NCI-H69 (cell line): Measurements from ENCODE around the gene TOB1.
A peak's percentile ranks its signal among the peaks of the same experiment; 100 is the strongest.

Experiments
- DNase-seq: peaks from one replicate; lab custom pipeline; 2025; lab: John Stamatoyannopoulos, UW

The TOB1 gene

DNA sequence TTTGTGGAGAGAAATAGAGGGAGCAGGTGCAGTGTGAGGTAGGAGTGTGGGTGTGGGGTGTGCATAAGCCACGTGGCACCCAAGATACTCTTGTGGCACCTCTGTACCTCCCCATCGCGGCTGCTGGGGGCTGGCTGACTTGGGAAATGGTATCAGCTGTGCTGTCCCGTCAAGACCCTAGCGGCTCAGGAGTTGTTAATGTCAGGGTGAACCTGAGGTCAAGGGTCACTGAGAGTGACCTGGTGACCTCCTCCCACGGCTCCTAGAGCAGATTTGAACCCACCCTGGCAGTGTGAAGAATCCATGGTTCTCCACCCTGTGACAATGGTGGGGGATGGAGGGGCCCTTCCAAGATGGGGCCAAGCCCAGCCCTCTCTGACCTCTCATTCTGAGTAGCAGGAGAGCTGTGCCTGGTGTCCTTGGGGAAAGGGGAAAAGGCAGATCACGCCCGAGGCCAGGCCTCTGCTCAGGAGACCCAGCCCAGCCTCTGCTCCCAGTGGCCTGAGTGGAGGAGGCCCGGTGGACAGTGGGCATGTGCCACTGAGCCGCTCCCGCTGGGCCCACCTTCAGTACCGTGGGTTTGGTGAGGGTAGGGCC is 33.8 kb downstream of the TOB1 start:
- no peak for DNase-seq

DNA sequence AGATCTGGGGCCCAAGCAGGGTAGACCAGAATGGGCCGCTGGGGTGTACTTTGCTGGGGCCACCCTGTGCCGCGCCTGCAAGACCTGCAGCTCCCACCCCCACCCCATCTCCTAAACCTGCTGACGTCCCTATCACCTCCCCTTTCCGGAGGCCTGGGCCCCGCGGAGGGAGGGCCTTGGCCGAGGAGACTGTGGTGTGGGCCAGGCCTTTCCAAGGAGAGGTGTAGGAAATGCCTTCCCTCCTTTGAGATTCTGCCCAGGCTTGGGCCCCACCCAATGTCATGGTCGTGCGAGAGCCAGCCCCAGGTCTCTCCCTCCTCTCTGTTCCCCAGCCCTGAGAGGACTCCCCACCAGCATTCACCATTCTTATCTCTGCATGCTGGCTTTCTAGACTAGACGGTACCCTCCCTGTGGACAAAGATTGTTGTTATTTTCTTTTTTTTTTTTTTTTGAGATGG is 34.7 kb downstream of the TOB1 start:
- no peak for DNase-seq

DNA sequence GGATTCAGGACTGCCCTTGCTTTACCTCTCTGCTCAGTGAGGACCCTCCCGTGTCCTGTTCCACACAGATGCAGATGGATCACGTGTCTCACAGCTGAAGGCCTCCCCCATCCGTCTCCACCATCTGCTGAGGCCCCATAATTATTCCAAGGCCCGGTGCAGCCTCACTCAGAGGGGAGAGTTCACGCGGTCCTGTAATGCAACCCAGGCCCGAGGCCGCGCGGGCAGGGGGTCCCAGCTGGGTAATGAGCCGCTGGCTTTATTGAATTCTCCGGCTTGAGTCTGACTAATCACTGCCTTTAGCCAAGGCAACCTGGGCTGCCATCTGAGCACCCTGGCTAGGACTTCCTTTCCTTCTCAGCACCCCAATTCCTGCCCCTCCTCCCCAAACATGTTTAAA is 35.2 kb downstream of the TOB1 start:
- DNase-seq: peak; percentile 98

DNA sequence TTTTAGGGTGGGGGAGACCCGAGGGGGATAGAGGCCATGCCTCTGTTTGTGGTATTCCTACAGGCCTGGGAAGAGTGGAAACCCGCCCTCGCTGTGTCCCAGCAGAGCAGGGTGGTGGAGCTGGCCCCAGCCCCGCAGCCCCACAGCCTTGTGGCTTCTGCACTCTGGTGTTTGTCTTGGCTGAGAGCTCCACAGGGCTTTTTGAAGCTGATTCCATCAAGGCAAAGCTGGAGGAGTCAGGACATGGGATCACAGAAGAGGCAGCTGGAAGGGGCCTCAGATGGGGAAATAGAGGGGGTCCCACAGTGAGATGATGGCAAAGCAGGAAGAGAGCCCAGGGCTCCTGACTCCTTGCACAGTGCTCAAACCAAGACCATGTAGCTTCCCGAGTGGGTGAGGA is 35.8 kb downstream of the TOB1 start:
- peak; percentile 29 for DNase-seq

DNA sequence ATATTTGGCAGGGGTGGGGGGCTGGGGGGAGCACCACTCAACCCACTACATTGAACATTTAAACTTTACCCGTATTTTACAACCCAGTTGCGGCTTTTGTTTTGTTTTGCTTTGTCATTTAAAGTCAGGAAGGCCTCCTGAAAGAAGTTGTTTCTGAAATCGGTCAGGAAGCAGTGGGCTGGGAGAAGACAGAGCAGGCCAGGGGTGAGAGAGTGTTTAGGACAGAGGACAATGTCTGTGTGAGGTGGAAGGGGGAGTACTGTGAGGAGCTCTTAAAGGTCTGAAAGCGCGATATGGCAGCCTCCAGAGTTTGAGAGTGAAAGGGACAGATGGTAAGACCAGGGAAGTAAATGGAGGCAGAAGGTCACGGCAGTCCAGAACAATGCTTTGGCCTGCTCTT is 36.8 kb downstream of the TOB1 start:
- DNase-seq: no peak

DNA sequence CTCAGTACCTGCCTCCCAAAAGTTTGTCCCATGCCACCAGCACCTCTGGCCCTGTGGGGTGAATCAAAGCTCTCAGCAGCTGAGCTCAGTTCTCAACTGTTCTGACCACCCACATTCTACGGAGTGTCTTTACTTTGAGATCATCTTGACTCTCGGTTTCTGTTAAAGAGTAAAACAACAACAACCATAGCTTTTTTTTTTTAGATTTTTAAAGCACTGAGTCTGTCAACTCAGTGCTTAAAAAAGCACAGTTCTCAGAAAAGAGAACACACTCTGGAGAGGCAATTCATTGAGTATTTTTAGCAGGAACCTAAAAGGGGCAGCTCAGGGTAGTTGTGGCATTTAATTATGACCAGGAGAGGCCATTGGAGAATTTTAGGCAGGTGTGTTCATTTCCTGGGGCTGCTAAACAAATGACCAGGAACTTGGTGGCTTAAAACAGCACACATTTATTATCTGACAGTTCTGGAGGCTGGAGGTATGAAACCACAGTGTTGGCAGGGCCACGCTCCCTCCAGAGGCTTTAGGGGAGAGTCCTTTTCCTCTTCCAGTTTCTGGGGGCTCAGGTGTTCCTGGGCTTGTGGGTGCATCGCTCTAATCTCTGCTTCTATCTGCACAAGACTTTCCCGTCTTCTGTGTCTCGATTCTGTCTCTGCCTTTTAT is 37.5 kb downstream of the TOB1 start:
- DNase-seq: peak; percentile 21

GRCh38 chr17:50825188-50825587 is 41.0 kb downstream of the TOB1 start:
- no peak for DNase-seq

GRCh38 chr17:50824429-50824828 is 41.7 kb downstream of the TOB1 start:
- DNase-seq: no peak

DNA sequence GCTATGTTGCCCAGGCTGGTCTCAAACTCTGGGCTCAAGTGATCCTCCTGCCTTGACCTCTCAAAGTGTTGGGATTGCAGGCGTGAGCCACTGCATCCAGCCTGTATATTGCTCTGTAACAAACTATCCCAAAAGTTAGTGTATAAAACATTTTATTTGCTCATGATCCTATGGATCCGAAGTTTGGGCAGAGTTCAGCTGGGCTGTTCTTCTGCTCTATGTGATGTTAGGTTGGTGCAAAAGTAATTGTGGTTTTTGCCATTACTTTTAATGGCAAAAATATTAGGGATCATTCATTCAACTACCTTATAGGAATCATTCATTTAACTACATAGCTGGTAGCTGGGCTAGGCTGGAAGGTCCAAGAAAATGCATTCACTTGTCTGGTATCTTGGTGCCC is 43.6 kb downstream of the TOB1 start:
- no peak for DNase-seq

- DNase-seq: no peak
Observed at GRCh38 chr17:50820651-50821050, 45.5 kb downstream of the TOB1 start.

DNA sequence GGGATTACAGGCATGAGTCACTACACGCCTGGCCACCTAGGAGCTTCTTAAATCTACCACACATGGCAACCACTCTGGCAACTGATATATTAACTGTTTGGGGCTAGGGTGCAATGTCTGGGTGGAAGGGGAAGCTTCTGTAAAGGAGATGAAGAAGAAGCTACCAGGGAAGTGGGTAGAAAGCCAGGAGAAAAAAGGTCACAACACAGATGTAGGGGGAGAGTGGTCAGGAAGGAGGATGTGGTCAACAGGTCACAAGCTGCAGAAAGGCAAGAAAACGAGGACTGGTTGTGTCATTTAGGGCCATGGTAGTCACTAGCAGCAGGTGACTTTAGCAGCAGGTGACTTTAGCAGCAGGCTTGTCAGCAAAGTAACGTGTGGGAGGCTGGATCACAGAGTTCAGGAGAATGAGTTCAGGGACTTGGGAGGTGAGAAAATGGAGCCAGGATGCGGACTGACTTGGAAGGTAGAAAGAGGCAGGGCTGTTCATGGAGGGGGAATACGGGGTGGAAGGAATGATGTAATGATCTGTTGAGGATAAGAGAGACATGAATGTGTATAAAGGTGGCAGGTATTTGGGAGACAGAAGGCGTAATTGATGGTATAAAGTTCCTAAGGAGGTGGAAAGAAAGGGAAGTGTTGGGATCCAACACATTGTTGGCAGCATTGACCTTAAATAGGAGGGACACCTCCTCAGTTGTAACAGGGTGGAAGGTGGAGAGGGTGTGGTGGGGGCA is 47.1 kb downstream of the TOB1 start:
- no peak for DNase-seq

DNA sequence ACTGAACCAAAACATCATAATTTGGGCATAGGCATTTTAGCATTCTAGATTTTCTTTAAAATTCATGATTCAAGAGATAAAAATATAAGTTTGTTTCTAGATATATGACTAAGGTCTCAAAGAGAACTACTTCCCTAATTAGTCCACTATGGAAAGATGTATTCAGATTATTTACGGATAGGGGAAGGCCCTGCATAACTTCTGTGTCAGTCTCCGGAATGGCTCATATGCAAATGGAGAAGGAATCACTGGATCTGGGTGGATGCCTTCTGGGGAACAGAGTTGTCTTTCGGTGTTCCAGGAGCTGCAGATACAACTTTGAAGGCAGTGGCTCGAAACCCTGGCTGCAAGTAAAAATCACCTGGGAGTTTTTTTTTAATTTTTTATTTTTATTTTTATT is 47.9 kb downstream of the TOB1 start:
- no peak for DNase-seq

DNA sequence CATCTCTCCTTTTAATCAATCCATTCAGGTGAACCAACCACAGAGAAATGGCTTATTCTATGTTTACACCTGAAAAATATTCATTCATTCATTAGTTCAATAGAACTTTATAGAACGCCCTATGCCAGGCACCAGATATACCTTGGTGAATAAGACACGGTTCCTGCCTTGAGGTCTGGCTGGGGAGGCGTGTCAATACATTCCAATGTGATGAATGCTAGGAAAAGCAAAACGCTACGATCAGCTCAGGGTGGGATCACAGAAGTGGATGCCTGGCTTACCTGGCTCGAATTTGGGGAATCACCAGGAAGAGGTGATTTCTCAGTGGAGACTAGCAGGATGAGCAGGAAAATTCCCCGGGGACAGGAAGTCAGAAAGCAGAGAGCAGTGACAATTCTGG is 48.3 kb downstream of the TOB1 start:
- peak; percentile 25 for DNase-seq

GRCh38 chr17:50816771-50817751 is 49.1 kb downstream of the TOB1 start:
- DNase-seq: peak; percentile 60

GRCh38 chr17:50816271-50816670 is 49.9 kb downstream of the TOB1 start:
- no peak for DNase-seq

- no peak for DNase-seq
Observed at GRCh38 chr17:50815400-50815799, 50.8 kb downstream of the TOB1 start.

- DNase-seq: no peak
Observed at GRCh38 chr17:50813583-50813982, 52.6 kb downstream of the TOB1 start.
